ENCODE data around the gene DBNDD1.

DNA sequence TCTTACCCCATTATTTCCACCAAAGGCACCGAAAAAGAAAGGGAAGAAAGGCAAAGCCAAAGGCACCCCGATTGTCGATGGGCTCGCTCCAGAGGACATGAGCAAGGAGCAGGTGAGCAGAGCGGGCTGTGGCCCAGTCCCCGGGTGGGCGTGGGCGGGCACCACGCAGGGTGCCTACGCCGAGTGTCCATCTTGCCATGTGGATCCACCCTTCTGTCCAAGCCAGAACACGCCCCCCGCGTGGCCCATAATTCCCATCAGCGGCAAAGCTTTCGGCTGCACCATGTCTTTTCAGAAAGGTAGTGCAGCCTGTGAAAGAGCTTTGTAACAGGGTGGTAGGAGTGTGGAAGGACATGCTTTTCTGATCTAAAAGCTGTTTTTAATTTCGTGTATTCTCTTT, 8.4 kb upstream of the DBNDD1 start:
- TF ChIP-seq, protein P1, sequence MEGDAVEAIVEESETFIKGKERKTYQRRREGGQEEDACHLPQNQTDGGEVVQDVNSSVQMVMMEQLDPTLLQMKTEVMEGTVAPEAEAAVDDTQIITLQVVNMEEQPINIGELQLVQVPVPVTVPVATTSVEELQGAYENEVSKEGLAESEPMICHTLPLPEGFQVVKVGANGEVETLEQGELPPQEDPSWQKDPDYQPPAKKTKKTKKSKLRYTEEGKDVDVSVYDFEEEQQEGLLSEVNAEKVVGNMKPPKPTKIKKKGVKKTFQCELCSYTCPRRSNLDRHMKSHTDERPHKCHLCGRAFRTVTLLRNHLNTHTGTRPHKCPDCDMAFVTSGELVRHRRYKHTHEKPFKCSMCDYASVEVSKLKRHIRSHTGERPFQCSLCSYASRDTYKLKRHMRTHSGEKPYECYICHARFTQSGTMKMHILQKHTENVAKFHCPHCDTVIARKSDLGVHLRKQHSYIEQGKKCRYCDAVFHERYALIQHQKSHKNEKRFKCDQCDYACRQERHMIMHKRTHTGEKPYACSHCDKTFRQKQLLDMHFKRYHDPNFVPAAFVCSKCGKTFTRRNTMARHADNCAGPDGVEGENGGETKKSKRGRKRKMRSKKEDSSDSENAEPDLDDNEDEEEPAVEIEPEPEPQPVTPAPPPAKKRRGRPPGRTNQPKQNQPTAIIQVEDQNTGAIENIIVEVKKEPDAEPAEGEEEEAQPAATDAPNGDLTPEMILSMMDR (IDR thresholded peaks at IDR 0.05) = no peak
- TF ChIP-seq RCOR1 (IDR thresholded peaks at IDR 0.05; ENCODE audit: low read length) = no peak
- TF ChIP-seq RAD21 (IDR thresholded peaks at IDR 0.05; ENCODE audit: low read length) = no peak
- TF ChIP-seq EP300 (IDR thresholded peaks at IDR 0.05; ENCODE audit: borderline replicate concordance in 1 of 2, low read depth in 1 of 2, low read length in 1 of 2) = no peak
- TF ChIP-seq, protein P2, sequence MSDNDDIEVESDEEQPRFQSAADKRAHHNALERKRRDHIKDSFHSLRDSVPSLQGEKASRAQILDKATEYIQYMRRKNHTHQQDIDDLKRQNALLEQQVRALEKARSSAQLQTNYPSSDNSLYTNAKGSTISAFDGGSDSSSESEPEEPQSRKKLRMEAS (IDR thresholded peaks at IDR 0.05; ENCODE audit: low read depth) = no peak
- no peak for TF ChIP-seq CHD2 (IDR thresholded peaks at IDR 0.05; ENCODE audit: low read length, partially characterized antibody)
- TF ChIP-seq EZH2phosphoT487 (IDR thresholded peaks at IDR 0.05; ENCODE audit: borderline replicate concordance, low read depth) = no peak

Data from SK-N-SH (cell line).